PC-3 (cell line): ENCODE results near the gene PPOX. TPM values are rescaled to one million over a fixed set of nuclear protein-coding genes. Genes with fewer than 3 reads are reported as not detected.

ENCODE experiments used
- ATAC-seq: fragments of 200-7000 bp; cut with Tn5 transposase; 2 replicates; pipeline ENCODE4 v1.9.1; 2020; ENCODE audit warnings: mild to moderate bottlenecking, moderate library complexity
- BruUV-seq: library from RNA; stranded (reverse); fragments of 400-500 nt; replicated peaks from 2 replicates; lab custom pipeline; 2021; lab: Mats Ljungman, UMichigan
- CTCF ChIA-PET: fragments of 300-600 bp; sonication (Branson Sonifier 250); formaldehyde crosslinking; loops from one replicate; lab custom pipeline; 2022; ENCODE audit warnings: antibody characterized with exemption; lab: Charles Lee
- POLR2A ChIA-PET: fragments of 300-600 bp; sonication (Branson Sonifier 250); formaldehyde crosslinking; loops from one replicate; lab custom pipeline; 2022; ENCODE audit warnings: antibody characterized with exemption; ENCODE audit not compliant: unreplicated experiment; lab: Charles Lee
- DNase-seq: peaks from one replicate; pipeline ENCODE4 v3.0.0-alpha.2; 2015
- H2AFZ ChIP-seq: fragments of 300-600 bp; sonication (generic); 2 replicates; pipeline ENCODE4 v1.6.0; 2016; ENCODE audit warnings: antibody characterized with exemption, low read length
- H3F3A ChIP-seq: fragments of 300-600 bp; sonication (generic); one replicate; pipeline ENCODE4 v1.6.0; 2017; ENCODE audit warnings: antibody characterized with exemption, low read length, control low read depth, mild to moderate bottlenecking; ENCODE audit not compliant: unreplicated experiment
- H3K27ac ChIP-seq: fragments of 300-600 bp; sonication (generic); 2 replicates; pipeline ENCODE4 v1.5.1; 2016; ENCODE audit warnings: mild to moderate bottlenecking, low read length
- H3K27me3 ChIP-seq: fragments of 300-600 bp; sonication (generic); 2 replicates; pipeline ENCODE4 v1.6.1; 2016; ENCODE audit warnings: low read length, mixed read lengths
- H3K36me3 ChIP-seq: fragments of 300-600 bp; sonication (generic); 2 replicates; pipeline ENCODE4 v1.6.1; 2016; ENCODE audit warnings: low read depth, mixed run types, low read length, mixed read lengths
- H3K4me1 ChIP-seq: fragments of 300-600 bp; sonication (generic); 2 replicates; pipeline ENCODE4 v1.5.1; 2016; ENCODE audit warnings: low read length; ENCODE audit not compliant: insufficient read depth
- H3K4me2 ChIP-seq: fragments of 300-600 bp; sonication (generic); 2 replicates; pipeline ENCODE4 v1.6.0; 2016; ENCODE audit warnings: low read length
- H3K4me3 ChIP-seq: fragments of 300-600 bp; sonication (generic); 2 replicates; pipeline ENCODE4 v1.5.1; 2016; ENCODE audit warnings: mild to moderate bottlenecking, low read length, mixed read lengths
- H3K79me2 ChIP-seq: fragments of 300-600 bp; sonication (generic); 2 replicates; pipeline ENCODE4 v1.6.1; 2017; ENCODE audit warnings: low read length, mixed read lengths
- H3K9ac ChIP-seq: fragments of 300-600 bp; sonication (generic); 2 replicates; pipeline ENCODE4 v1.6.0; 2016; ENCODE audit warnings: mild to moderate bottlenecking, low read length
- H3K9me2 ChIP-seq: fragments of 300-600 bp; sonication (generic); replicated peaks from 2 replicates; pipeline ENCODE4 v1.6.1; 2016; ENCODE audit warnings: mixed run types, low read length, mixed read lengths
- H3K9me3 ChIP-seq: fragments of 300-600 bp; sonication (generic); 2 replicates; pipeline ENCODE4 v1.6.1; 2016; ENCODE audit warnings: low read length, mixed read lengths
- H4K20me1 ChIP-seq: fragments of 300-600 bp; sonication (generic); 2 replicates; pipeline ENCODE4 v1.6.1; 2016; ENCODE audit warnings: low read length, mixed read lengths
- EZH2 ChIP-seq: fragments of 300-600 bp; sonication (generic); IDR thresholded peaks from one replicate; pipeline ENCODE4 v1.6.1; 2017; ENCODE audit warnings: antibody characterized with exemption, mild to moderate bottlenecking, low read length; ENCODE audit not compliant: unreplicated experiment
- EZH2phosphoT487 ChIP-seq: fragments of 300-600 bp; sonication (generic); IDR thresholded peaks from 2 replicates; pipeline ENCODE4 v1.6.1; 2018; ENCODE audit warnings: mild to moderate bottlenecking, antibody characterized with exemption, low read length, borderline replicate concordance
- intact Hi-C: fragments of 100-400 bp; cut with micrococcal nuclease; formaldehyde crosslinking; loops from 2 replicates; pipeline ENCODE4 v1.9.0; 2023
- total RNA-seq: library from RNA; depleted of rRNA; stranded (reverse); fragments of >200 nt; gene quantifications from 2 replicates; pipeline ENCODE4 v1.2.3, GENCODE V29; 2014
- TF ChIP-seq, protein P1 (sequence below): fragments of 300-600 bp; sonication (generic); conservative IDR thresholded peaks from 2 replicates; pipeline ENCODE4 v1.5.1; 2017; ENCODE audit warnings: antibody characterized with exemption, low read depth, mild to moderate bottlenecking, low read length

PPOX gene
- total RNA-seq, 1 experiment from 2014 or later, result 22.9 TPM

DNA sequence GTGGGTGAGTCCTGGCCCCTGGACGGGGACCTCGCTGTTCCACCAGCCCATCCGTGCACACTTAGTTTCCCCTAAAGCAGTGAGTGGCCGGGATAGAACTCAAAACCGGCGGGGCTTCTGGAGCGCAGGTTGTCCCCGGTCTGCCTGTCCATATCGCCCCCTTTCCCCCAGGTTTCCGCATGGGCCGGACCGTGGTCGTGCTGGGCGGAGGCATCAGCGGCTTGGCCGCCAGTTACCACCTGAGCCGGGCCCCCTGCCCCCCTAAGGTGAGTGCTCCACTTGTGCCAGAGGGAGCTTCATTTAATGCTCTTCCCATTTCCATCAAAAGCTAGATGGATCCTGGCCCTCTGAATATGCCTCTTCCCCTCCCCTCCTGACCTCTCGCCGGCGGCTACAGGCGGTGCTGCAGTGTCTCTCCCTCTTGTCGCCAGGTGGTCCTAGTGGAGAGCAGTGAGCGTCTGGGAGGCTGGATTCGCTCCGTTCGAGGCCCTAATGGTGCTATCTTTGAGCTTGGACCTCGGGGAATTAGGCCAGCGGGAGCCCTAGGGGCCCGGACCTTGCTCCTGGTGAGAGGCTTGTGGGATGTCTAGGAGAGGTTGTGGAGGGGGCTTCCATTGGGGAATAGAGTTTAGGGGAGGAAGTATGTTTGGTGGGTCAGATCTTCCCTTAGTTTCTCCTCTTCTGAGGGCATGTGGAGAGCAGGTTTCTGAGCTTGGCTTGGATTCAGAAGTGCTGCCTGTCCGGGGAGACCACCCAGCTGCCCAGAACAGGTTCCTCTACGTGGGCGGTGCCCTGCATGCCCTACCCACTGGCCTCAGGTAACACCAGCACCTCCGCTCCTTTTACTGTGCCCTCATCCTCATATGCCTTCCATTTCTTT is 683 bp downstream of the PPOX start:
- H3K4me1 ChIP-seq, result peaks cover 19% of the 10 kb centered on the region
- ATAC-seq, result peak; percentile 13
- TF ChIP-seq EZH2 (no peak), EZH2phosphoT487 (no peak)
- TF ChIP-seq, protein P1, sequence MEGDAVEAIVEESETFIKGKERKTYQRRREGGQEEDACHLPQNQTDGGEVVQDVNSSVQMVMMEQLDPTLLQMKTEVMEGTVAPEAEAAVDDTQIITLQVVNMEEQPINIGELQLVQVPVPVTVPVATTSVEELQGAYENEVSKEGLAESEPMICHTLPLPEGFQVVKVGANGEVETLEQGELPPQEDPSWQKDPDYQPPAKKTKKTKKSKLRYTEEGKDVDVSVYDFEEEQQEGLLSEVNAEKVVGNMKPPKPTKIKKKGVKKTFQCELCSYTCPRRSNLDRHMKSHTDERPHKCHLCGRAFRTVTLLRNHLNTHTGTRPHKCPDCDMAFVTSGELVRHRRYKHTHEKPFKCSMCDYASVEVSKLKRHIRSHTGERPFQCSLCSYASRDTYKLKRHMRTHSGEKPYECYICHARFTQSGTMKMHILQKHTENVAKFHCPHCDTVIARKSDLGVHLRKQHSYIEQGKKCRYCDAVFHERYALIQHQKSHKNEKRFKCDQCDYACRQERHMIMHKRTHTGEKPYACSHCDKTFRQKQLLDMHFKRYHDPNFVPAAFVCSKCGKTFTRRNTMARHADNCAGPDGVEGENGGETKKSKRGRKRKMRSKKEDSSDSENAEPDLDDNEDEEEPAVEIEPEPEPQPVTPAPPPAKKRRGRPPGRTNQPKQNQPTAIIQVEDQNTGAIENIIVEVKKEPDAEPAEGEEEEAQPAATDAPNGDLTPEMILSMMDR, result no peak
- TSS peak; percentile 45 for BruUV-seq
- peaks cover 21% of the 10 kb centered on the region; the same call in 1 of the 2 replicates for H3K36me3 ChIP-seq
- H3K9ac ChIP-seq, result peak overlapping the region; percentile 71
- peak overlapping the region; percentile 34 for H3K27ac ChIP-seq
- H3K79me2 ChIP-seq, result no peaks in the 10 kb centered on the region
- H3F3A ChIP-seq, result peaks cover 10% of the 10 kb centered on the region
- CTCF ChIA-PET, result interaction anchor here (0.6 to 1.2 kb wide), 5 partner anchors 10 to 208 kb away, joined by 3 to 5 read pairs (median 3); partner anchors contain the start of genes B4GALT3 and TOMM40L
- no peaks in the 10 kb centered on the region for H3K27me3 ChIP-seq
- peak overlapping the region; percentile 92 for H3K4me2 ChIP-seq
- no peaks in the 10 kb centered on the region for H3K9me2 ChIP-seq
- peak overlapping the region; percentile 75 for H3K4me3 ChIP-seq
- intact Hi-C loops, result no loop called here
- H2AFZ ChIP-seq, result peak overlapping the region; percentile 88
- no peak for DNase-seq
- H4K20me1 ChIP-seq, result no peaks in the 10 kb centered on the region
- no peaks in the 10 kb centered on the region for H3K9me3 ChIP-seq
- POLR2A ChIA-PET, result interaction anchor here (0.5 kb wide), 1 partner anchor 104 kb away, joined by 7 read pairs; no protein-coding TSS in a partner anchor

DNA sequence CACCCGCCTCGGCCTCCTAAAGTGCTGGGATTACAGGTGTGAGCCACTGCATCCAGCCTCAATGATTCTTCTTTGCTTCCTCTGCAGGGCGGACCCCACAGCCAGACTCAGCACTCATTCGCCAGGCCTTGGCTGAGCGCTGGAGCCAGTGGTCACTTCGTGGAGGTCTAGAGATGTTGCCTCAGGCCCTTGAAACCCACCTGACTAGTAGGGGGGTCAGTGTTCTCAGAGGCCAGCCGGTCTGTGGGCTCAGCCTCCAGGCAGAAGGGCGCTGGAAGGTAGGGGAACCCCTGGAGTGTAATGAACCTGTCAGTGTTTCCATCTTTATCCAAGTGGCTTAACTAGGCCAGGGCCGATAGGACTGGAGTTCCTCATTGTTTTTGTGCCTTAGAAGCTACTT is 2.7 kb downstream of the PPOX start:
- Histone ChIP-seq H3K79me2 (no peaks in the 10 kb centered on the region), H3K9me2 (no peaks in the 10 kb centered on the region), H3K4me3 (no peak overlapping the region), H3K27ac (no peak overlapping the region), H3K36me3 (peaks cover 39% of the 10 kb centered on the region; the same call in 1 of the 2 replicates), H3K4me2 (no peak overlapping the region), H4K20me1 (no peaks in the 10 kb centered on the region), H3K4me1 (peaks cover 19% of the 10 kb centered on the region), H3K9me3 (no peaks in the 10 kb centered on the region), H2AFZ (no peak overlapping the region), H3K9ac (no peak overlapping the region), H3K27me3 (no peaks in the 10 kb centered on the region), H3F3A (peaks cover 10% of the 10 kb centered on the region)
- no peak for ATAC-seq
- intact Hi-C loops, result no loop called here
- TF ChIP-seq EZH2phosphoT487 (no peak), EZH2 (no peak)
- TF ChIP-seq, protein P1, result no peak
- POLR2A ChIA-PET, result interaction anchor here (0.5 kb wide), 1 partner anchor 57 kb away, joined by 6 read pairs; the partner anchor contains the start of gene TOMM40L
- CTCF ChIA-PET, result no interaction called here
- BruUV-seq, result no TSS peak
- DNase-seq, result no peak
